GM19372 (cell line): ENCODE measurements around the gene GRIP1.

ENCODE experiments used
- ATAC-seq: cut with Tn5 transposase; IDR thresholded peaks from one replicate; pipeline ENCODE4 v1.9.1; 2021; ENCODE audit warnings: mild to moderate bottlenecking, low read depth, moderate library complexity; ENCODE audit not compliant: unreplicated experiment

Gene GRIP1

DNA sequence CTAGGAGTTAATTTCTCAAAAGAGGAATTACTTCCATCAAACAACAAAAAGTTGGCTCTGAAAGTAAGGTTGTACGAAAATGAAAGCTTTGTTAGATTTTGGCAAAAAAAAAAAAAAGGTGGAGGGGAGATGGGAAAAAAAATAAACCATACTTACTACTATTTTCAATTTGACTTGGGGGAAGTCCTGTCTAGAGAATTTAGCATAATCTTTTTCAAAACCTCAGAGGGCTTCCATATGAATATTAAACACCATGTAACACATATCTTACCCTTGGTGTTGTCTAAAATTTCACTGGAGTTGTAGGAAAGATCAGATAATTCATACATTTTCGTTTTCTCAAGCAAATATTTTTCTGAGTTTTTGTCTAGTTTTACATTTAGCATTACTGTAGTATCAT is 17.5 kb downstream of the GRIP1 start:
- ATAC-seq = no peak

DNA sequence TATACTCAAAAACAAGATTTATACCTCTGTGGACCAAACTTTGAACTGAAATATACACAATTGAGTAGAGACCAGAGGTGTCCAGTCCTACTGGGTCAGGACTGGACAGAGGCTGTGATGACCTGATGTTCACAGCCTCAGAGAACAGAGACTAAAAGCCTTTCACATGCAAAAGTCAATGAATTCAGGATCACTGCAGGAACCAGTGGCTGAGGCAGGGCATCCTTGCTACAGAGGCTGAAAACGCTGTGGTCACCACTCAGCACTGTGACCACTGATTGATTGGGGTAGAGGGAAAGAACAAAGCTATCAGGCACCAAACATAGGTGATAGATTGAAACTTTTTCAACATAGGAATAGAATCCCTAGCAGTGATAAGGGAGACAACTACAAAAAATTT is 25.1 kb downstream of the GRIP1 start:
- ATAC-seq = no peak

DNA sequence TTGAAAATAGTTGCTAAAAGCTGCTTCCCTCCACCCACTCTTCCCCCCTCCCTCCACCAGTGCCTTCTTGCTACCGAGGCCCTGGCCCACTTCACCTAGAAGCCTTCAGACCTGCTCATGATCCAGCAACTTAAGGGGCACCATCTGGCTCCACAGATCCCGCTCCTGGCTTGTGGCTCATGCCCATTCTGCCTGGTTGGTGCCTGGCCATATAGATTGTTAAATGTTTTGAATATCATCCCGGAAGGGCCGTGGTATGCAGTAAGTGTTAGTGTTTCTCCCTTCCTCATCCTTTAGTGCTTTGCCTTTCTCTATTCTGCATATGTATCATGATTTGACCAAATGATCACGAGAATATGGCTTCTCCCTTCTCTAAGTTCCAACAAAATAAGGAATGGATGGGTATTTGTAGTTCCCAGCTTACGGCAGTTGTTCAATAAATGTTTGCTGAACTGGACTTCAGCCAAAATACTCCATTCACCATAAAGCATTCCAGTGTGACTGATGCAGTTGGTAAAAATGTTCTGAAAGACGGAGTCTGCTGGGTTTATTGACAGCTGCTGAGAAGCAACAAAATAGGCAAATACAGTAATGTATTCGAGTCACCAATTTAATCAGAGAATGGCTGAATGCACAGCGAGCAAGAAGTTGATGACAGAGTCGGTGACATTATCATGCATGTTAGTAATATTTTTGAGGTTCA is 30.7 kb downstream of the GRIP1 start:
- no peak for ATAC-seq

DNA sequence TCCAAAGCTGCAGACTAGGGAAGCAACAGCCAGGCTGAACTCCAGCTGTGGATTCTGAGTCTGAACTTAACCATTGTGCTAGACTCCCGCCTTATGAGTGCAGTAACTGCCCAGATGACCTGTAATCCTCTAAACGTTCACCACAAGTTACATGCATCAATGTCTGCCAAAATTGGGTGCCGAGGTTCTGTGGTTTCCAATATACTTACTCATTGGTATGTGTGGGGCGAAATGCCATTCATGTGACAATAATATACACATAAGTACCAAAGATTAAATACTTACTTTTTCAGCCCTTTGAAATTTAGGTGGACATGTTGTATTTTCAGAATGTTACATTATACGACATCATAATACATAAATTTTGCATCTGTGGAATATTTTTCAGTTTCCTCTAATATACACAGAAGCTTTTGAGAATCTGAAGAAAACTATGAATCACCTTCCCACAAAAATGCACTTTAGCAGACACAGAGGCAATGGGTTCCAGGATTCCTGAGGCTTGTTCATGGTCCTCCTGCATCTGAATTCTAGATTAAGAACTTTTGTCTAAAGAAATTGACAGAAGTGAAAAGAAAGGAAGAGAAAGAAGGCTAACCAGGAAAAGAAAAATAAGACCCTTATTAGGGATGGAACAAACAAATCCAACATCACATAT is 31.7 kb downstream of the GRIP1 start:
- no peak for ATAC-seq

DNA sequence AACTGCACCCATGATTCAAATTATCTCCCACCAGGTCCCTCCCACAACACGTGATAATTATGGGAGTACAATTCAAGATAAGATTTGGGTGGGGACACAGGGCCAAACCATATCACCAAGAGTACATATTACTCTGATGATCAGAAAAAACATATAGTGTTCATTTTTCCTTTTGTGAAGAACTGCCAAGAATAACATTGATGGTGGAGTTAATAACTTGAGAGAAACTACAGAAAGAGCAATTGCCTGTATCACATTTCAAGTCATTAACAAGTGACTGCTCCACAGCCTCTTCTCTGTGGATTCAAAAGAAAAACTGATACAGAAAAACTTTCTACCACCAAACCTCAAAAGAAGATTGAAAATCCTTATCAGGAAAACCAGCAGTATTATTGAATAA is 34.7 kb downstream of the GRIP1 start:
- ATAC-seq = no peak

DNA sequence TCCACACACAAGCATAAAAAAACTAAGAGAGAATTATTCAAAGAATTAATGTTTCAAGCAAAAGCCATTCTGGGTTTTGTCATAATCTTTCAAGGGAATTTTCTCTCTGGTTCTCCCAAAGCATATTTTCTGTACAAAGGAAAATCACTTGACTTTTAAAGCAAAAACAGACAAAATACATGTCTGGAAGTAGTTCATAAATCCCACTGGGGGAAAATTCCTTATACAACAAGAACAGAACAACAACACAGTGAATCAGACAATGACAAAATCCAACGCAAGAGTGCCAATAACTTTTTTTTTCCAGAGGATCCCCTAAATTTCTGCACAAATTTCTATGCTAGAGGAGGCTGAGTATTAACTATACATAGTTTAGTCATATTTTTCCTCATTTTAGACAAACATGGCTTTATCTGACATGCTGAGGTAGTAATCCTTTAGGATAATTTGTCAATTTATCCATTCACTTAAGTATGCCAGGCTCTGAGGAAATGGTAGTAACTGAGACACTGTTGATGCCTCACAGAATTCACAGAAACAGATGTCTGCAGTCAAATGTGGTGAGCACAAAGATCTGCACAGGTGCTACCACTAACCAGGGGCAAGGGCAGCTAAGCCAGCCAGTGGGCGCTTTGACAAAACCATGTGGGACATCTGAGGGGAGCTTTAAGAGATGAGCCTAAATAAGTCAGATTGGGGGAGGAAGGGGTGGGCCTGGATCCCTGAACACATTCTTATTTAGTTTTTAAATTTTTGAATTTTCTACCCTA is 38.0 kb downstream of the GRIP1 start:
- ATAC-seq = no peak

DNA sequence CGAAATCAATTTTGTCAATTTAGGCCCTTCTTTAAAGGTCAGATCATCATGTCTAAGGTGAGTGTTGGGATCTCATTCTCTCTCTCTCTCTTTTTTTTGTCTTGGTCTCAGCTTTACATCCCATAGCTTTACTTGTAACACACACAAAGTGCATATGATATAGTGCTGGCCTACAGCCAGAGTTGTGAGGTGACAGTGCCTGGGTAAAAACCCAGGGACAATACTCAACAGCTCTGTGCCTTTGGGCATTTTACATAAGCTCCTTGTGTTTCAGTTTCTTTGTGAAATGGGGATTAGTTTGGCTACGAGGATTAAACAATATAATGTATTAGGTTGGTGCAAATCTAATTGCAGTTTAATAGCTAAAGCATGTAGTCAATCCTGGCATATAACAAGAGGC is 40.2 kb downstream of the GRIP1 start:
- ATAC-seq = no peak

DNA sequence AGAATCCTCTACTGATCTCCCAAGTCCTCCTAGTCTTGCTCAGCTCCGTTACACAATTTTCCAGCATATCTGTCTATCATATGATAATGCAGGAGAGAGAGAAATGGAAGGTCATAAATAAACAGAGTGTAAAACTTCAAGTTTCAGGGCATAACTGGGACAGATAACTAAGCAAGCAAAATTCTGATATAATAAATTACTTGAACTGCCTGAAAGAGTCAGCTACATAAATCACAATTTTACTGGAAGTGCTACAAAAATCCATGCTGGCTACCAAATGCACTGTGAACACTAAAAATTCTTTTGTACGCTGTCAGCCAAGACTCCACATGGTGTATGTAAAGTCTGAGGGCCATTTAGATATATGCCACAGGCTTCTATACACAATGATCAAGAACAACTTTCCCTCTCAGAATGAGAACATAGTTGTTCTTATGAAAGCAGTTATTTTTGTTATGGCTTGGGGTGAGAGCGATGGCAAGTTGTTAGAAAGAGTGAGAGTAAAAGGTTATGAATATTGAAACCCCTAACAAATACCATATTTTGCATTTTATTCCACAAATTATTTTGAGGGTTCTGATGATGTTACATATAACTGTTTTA is 41.1 kb downstream of the GRIP1 start:
- ATAC-seq = no peak

DNA sequence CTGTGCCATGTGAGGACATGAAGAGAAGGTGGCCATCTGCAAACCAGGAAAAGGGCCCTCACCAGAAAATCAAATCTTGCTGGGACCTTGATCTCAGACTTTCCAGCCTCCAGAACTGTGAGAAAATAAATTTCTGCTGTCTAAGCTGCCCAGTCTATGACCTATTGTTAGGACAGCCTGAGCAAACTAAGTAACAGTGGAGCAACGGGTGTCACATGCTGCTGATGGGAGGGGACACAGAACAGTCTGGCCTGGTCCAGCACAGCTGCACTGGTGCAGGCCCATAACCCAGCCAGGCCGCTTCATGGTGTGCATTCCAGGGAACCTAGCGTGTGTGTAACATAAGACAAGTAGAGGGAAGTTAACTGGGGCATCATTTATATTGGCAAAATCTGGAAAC is 42.1 kb downstream of the GRIP1 start:
- ATAC-seq = no peak

DNA sequence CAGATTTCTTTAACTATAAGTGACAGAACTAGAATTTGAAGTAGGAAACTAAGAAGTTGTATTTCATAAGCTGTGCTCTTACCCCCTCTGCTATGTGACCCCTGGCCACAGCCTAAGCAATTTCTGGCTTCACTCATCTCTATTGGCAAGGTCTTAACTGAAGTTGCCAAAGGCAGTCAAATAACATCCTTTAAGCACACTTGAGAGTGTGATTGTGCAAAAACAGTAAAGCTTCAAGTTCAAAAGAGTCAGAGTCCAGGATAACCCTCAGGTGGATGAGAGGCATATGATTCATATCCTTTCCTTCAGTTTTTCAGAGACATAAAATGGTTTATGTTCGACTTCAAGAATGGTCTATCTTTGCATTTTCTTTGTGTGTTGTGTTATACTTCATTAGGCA is 45.2 kb downstream of the GRIP1 start:
- ATAC-seq = no peak

DNA sequence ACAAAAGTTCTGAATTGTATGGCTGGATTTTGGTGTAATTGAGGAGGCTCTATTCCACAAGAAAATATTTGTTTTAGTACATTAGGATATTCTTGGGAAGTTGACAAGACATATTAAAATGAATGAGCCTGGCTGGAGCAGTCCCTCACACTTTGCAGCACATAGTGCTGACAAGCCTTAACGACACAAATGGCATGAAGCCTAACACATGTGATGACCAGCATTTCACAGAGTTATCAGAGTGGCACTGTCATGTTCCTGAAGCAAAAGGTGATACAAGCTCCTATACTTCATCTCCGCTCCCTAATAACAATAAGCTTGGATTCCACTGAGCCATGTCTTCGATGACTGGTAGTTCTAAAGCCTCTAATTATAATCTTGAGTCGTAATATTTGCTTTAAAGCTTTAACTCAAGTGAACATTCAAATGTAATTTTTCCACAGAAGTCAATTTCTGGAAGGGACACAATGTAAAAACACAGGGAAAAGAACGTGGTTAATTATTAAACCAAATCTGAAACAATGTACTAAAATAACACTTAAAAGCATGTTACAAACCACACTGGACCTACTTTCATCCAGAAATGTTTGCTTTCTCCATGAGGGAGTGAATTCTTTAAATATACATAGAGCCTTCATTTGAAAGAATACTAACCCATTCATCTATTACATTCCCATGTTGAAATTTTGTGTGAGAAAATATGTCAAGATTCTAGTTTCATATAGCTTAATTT is 49.6 kb downstream of the GRIP1 start:
- no peak for ATAC-seq

DNA sequence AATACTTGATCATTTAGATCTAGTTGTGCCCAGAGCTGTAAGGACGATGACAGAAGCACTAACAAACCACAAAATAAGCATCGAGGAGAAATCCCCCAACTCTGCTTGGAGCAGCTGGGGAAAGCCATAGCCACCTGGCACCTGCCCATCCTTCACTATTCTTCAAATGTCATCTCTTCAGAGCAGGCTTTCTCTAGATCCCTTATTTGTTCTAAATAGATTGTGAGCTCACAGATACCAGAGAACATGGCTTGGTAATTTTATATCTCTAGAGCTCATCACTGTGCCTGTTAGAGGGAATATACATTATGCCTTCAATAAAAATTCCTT is 50.9 kb downstream of the GRIP1 start:
- ATAC-seq = no peak

DNA sequence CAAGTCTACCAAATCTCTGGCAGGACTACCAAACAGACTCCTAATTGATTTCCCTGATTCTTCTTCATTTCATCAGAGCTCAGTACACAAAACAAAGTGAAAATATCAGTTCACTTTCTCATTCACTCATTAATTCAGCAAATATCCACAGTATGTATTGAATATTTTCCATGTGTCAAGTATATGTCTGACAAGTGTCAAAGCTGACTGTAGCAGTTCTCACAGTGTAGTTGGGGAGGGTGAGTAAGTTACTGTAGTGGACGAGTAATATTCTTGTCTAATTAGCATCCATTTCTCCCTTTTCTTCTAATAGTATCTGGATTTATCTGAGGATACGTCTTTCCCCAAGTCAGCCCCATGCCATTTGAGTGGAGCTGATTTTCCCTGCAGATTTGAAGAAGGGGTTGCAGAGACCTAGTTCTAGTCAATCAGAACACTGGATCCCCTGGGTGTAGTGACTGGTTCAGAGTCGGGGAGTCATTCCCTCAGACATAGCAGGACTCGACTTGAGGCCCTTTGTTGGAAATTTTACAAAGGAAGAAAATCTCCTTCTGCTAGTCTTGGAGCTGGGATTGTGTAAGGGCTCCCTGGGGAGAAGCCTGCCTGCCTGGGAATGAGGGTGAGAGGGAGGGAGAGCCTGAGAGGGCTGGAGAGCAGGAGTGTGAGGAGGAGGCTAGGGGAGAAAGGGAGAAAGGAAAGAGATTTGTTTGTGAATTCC is 51.4 kb downstream of the GRIP1 start:
- no peak for ATAC-seq

DNA sequence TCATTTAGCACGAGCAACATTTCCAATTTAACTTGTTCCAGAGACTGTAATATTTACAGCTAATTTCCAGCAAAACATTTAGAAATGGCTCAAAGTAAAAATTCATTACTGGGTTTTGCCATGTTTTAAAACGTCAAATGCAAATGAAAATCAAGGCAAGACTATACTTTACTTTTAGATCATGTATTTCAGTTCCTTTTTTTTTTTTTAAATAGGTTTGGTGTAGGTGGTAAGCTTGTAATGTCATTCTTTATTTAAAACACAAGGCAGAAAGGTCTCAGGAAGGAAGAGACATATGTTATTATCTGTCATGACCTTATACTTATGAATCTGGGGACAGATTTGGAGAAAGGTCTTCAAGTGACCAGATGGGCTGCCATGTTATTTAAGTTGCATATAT is 54.1 kb downstream of the GRIP1 start:
- peak; percentile 79 for ATAC-seq

DNA sequence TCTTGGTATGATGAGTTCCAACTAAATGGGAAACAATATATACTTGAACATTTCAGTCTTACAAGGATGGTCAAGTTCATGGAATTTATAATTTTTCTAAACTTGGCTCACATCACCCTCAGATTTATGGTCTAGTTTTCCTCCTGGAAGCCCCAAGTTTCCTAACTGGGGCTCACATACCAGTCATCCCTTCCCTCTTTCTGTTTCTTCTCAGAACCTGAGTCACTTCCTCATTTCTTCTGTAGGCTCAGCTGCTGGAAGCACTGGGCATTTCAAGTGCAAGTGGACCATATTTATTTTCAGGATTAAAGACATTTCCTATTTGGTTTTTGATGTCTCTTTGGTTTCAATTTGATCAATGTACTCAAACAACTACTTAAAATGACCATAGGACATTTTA is 55.4 kb downstream of the GRIP1 start:
- no peak for ATAC-seq

DNA sequence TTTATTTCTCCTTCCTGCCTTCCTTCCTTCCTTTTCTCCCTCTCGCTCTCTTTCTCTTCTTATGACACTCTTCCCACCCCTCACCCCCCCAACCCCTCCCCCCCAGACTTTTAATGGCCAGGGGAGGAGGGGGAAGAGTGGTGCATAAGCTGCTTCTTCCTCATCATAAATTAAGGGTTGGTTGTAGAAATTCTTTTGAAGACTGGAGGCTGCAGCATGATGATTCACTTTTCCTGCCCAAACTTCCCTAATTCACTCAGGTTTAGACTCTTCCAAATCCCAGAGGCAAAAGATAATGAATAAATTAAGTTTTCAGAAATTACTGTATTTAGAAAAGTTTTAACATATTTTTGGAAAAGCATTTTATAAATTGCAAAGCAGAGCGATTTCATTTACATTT is 58.2 kb downstream of the GRIP1 start:
- ATAC-seq = no peak

DNA sequence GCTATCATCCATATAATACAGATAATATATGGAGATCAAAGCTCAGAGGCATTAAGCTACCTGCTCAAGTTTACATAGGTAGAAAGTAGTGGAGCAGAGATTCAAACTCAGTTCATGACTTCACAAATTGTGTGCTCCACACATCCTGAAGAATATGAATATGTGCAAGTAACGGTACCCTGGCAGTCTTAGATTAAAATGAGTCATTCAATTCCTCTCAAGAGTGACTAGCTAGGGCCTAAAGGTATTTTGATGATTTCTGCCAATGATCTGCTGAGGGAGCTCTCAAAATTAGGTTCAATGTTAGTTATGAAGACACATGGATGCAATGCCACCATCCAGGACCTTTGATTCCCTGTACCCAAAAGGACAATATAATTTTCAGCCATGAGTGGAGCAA is 58.9 kb downstream of the GRIP1 start:
- no peak for ATAC-seq

DNA sequence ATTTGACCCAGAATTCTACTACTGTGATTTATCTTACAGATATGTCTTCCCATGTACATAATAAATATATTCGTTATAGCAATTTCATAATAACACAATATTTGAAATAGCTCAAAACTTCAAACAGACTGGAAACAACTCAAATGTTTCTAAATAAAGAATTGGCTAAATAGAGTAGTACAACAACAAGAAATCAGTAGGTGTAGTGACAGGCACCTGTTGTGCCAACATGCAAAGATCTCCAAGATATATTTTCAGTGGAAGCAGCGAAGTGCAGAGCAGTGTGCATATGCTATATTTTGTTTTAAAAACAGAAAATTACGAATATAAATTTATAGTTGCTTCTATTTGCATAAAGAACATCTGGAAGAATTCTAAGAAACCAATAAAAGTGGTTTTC is 60.9 kb downstream of the GRIP1 start:
- no peak for ATAC-seq

DNA sequence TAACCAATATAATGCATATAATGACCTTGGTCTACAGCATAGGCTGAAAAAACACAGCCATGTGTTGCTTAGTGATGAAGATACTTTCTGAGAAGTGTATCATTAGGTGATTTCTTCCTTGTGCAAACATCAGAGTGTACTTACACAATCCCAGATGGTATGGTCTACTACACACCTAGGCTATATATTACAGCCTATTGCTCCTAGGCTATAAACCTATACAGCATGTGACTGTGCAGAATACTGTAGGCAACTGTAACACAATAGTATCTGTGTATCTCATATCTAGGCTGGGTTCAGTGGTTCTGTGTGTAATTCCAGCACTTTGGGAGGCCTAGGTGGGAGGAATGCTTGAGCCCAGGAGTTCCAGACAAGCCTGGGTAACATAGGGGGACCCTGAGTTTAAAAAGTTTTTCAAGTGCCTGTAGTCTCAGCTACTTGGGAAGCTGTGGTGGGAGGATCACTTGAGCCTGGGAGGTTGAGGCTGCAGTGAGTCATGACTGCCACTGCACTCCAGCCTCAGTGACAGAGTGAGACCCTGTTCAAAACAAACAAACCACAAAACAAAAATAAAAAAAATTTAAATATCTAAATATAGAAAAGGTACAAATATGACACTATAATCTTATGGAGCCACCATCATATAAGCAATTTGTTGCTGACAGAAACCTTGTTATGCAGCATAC is 66.6 kb downstream of the GRIP1 start:
- ATAC-seq = no peak

DNA sequence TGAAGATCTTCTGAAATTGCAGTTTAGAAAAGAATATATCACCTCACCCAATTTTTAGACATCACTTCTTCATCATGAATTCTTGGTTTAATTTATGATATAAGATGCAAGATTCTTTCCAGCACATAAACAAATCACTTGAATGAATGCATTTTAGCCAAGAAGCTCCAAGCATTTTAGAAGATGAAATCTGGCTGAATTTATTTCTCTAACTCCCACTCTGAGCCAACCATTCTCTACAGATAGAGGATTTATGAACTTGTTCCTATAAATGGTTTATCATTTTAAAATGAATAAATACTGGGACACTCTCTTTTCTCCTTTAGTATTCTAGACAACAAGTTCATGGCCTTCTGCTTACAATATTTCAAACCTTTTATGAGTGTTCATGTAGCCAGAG is 71.7 kb downstream of the GRIP1 start:
- no peak for ATAC-seq
